Right ventricle myocardium inferior (tissue), 1 donor: ENCODE measurements around the gene TMEM42. TPM values are rescaled to one million over a fixed set of nuclear protein-coding genes. Genes with fewer than 3 reads are reported as not detected.
"Not testable (repeated sequence)": the region's sequence is repeated elsewhere in the genome, so short reads cannot be mapped to it uniquely, and the experiment has no call there.

ENCODE experiments used
- ATAC-seq: fragments of 200-7000 bp; cut with Tn5 transposase; one replicate; pipeline ENCODE4 v1.9.1; 2020; ENCODE audit warnings: mild to moderate bottlenecking, moderate library complexity
- DNase-seq: peaks from one replicate; pipeline ENCODE4 v3.0.0; 2021; ENCODE audit errors: missing footprints
- intact Hi-C: fragments of 100-400 bp; cut with DNase I; formaldehyde crosslinking; loops from one replicate; pipeline ENCODE4 v1.11.0; 2022
- long read RNA-seq: library from polyadenylated mRNA; unstranded; transcript quantifications from one replicate; pipeline ENCODE4 v2.0.0, GENCODE V29; 2021
- total RNA-seq: library from RNA; stranded (reverse); fragmentation: NEBNext Ultra II Directional; extraction: Animal tissue kit (Norgen Biotek cat#: 25700); gene quantifications from one replicate; pipeline ENCODE4 v1.2.1, GENCODE V29; 2021
- donor health status: DM: no; HTN: yes; CAD: no; lungs with severe emphysema.

Gene TMEM42
- total RNA-seq = 8.8 TPM
- long read RNA-seq = 0 reads

DNA sequence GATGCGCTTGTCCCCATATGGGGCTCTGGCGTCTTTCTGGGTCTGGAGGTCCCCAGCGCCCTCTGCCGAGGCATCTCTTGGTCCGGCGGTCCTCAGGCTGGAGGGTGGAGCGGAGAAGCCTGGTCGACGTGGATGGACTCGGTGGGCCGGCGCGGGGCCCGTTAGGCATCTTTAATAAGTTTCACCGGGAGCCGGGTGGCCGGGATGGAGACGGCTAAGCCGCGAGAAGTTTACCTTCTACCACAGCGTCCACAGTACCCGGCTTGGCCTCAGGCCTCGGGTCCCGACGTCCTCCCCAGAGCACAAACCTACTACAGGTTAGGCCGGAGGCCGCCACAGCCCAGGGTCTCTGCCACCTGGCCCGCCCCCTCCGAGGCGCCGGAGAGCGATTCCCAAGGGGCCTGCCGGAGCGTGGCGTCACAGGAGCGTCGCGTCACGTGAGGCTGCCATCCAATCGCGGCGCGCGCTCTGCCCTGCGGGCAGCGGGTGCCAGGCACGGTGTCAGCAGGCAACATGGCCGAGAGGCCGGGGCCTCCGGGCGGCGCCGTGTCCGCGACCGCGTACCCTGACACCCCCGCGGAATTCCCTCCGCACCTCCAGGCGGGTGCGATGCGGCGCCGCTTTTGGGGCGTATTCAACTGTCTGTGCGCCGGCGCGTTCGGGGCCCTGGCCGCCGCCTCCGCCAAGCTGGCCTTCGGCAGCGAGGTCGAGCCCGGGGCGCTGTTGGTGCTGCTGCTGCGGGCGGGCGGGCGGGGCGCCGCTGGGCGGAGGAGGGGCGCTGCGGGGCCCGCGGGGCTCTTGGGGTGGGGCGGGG lies at the start of gene TMEM42:
TSS of gene TMEM42 (plus strand) at position 501 of the 814 bp plus-strand sequence. CDS start at position 514, 13 bp downstream.
- ATAC-seq (peak; percentile 98), DNase-seq (peak; percentile 96)
- intact Hi-C loops = loop anchor here (2.0 to 10.0 kb wide), 3 partner anchors 101 to 173 kb away; partner anchors contain the start of genes KIAA1143, KIF15 and ZNF502

- DNase-seq = no peak
- intact Hi-C loops = no loop called here
- no peak for ATAC-seq
These were observed 47.0 kb upstream of the TMEM42 start for GRCh38 chr3:44814751-44815150.

DNA sequence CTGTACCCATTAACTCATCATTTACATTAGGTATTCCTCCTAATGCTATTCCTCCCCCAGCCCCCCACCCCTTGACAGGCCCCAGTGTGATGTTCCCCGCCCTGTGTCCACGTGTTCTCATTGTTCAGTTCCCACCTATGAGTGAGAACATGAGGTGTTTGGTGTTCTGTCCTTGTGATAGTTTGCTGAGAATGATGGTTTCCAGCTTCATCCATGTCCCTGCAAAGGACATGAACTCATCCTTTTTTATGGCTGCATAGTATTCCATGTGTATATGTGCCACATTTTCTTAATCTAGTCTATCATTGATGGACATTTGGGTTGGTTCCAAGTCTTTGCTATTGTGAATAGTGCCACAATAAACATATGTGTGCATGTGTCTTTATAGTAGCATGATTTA lies 45.4 kb upstream of the TMEM42 start:
- DNase-seq, intact Hi-C loops, ATAC-seq: not testable (repeated sequence)

DNA sequence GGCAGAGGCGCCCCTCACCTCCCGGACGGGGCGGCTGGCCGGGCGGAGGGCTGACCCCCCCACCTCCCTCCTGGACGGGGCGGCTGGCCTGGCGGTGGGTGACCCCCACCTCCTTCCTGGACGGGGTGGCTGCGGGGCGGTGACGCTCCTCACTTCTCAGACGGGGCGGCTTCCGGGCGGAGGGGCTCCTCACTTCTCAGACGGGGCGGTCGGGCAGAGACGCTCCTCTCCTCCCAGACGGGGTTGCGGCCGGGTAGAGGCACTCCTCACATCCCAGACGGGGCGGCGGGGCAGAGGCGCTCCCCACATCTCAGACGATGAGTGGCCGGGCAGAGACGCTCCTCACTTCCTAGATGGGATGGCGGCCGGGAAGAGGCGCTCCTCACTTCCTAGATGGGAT lies 40.5 kb upstream of the TMEM42 start:
- intact Hi-C loops, ATAC-seq, DNase-seq: not testable (repeated sequence)

DNA sequence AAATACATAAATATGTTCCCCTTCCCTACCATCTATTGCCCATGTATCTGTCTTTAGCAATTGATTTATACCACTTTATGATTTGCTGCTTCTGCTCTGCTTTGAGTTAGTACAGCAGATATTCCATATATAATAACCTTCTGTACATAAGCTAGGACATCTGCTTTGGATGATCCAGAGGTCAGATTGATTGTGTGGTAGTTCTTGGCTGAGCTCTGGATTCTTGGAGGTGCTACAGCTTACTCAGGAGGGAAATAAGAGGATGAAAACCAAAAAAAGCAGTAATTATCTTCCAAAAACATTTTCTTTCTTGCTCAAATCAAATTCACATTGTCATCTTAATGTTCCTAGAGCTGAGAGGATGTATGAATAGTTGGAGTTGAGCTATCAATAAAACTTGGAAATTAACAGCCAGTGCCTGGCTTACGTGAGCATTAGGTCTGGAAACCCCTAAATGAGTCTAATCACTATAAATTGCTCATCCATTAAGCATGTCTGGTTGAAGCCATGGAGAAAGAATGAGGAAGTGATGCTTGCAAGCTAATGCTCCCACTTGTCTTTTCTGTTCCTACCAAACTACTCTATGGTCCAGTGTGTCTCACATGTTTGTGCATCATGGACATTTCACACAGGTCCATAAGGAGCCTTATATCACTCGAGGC lies 36.3 kb upstream of the TMEM42 start:
- intact Hi-C loops = no loop called here
- DNase-seq (no peak), ATAC-seq (no peak)

GRCh38 chr3:44827196-44827595 lies 34.5 kb upstream of the TMEM42 start:
- ATAC-seq = no peak
- DNase-seq = no peak
- intact Hi-C loops = no loop called here

DNA sequence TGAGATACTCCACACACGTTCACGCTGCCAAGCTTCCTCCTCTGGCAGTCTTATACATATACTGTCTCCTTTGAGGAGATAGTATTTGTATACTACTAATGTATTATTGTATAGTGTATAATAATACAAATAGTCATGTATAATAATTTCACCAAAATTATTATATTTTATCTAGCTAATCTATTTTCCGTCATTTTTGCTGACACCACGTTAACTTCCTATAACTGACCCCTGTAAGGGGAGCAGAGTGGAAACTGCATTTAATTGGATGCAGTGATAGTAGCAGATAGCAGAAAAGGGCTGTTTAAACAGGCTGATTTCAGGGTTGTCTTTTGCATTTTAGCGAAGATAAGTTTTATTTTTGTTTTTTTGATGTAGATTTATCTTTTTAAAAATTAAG lies 30.5 kb upstream of the TMEM42 start:
- DNase-seq (no peak), ATAC-seq (no peak)
- intact Hi-C loops = no loop called here

- ATAC-seq (peak; percentile 56), DNase-seq (no peak)
- intact Hi-C loops = no loop called here
These were observed 29.7 kb upstream of the TMEM42 start for GRCh38 chr3:44832032-44832431.

GRCh38 chr3:44832965-44833364 lies 28.7 kb upstream of the TMEM42 start:
- intact Hi-C loops = no loop called here
- ATAC-seq = no peak
- no peak for DNase-seq

DNA sequence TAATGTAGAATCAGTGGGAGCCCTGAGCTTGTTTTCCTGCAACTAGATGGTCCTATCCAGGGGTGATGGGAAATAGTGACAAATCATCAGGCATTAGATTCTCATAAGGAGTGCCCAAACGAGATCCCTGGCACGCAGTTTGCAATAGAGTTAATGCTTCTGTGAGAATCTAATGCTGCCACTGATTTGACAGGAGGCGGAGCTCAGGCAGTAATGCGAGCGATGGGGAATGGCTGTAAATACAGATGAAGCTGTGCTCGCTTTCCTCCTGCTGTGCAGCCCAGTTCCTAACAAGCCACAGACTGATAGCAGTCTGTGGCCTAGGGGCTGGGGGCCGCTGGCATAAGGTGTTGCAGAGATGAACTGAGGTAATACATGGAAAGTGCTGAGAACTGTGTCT lies 28.3 kb upstream of the TMEM42 start:
- ATAC-seq (peak; percentile 39), DNase-seq (no peak)
- intact Hi-C loops = no loop called here

DNA sequence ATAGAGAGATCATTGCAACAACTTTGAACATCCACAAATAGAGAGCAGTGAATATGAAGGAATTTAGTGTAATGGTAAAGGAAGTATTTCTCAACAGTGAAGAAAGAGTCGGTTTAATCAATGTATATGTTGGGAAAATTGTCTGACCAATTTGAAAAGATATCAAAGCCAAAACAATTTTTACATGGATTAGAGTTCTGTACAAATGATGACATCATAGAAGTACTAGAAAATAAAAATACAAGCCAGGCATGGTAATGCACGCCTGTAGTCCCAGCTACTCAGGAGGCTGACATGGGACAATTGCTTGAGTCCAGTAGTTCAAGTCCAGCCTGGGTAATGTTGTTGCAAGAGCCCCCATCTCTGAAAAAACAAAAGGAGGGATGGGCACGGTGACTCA lies 26.0 kb upstream of the TMEM42 start:
- ATAC-seq = no peak
- intact Hi-C loops = no loop called here
- DNase-seq = no peak

GRCh38 chr3:44842376-44842775 lies 19.3 kb upstream of the TMEM42 start:
- ATAC-seq (no peak), DNase-seq (no peak)
- intact Hi-C loops = no loop called here

GRCh38 chr3:44845528-44846520 lies 15.9 kb upstream of the TMEM42 start:
- peak; percentile 97 for ATAC-seq

GRCh38 chr3:44848634-44849033 lies 13.1 kb upstream of the TMEM42 start:
- no peak for ATAC-seq
- DNase-seq = no peak
- intact Hi-C loops = no loop called here

More at GRCh38 chr3:44845528-44846520, 15.9 kb upstream of the TMEM42 start:
- intact Hi-C loops = no loop called here
- DNase-seq = no peak

DNA sequence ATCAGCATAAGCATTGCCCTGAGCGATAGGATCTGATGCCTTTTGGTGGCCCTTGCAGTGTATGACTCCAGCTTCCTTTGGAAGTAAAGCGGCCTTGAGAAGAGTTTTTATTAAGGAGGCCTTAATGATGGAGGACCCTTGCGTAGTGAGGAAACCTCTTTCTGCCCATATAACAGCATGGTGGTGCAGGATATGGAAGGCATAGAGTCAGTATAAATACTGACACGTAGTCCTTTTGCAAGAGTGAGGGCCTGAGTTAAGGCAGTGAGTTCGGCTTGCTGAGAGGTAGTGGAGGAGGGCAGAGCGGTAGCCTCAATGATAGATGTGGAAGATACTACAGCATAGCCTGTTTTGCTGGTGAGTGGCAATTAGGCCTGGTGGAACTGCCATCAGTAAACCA lies 5.0 kb upstream of the TMEM42 start:
- ATAC-seq, intact Hi-C loops, DNase-seq: not testable (repeated sequence)

DNA sequence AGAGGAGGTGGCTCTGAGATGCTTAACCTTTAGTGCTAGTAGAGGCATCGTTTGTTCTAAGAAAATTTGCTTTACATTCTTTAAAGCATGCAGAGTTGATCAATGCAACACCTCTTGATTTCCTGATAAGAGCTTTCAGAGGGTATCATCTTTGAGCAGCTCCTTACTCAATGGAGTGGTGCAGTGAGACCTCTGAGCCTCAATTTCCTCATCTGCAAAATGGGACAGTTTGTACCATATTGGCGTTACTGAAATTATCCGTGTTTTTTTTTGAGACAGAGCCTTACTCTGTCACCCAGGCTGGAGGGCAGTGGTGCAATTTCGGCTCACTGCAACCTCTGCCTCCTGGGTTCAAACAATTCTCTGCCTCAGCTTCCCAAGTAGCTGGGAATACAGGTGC lies 1.6 kb upstream of the TMEM42 start:
- ATAC-seq = no peak
- DNase-seq = no peak
- intact Hi-C loops = loop anchor here (2.0 to 10.0 kb wide), 3 partner anchors 99 to 175 kb away; partner anchors contain the start of genes KIAA1143, KIF15 and ZNF502

DNA sequence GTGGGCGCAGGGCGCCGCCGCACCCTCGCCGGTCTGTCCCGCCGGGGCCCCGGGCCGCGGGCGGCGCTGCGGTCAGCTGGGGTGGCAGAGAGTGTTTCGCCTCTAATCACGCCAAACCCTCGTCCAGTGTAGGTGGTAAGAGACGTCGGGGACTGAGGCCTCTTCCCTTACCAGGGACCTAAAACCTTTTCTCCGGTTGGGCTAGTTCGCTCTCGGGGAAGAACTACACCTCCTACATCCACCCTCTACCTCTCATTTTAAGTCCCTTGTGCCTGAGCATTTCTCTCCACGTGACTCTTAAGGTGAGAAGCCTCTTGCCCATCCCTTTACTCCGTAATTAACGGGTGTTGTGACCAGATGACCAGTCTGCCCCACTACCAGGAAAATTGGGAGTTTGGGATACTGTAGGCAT lies 520 bp downstream of the TMEM42 start:
- DNase-seq = no peak
- intact Hi-C loops = loop anchor here (5.0 to 10.0 kb wide), 2 partner anchors 150 to 173 kb away; partner anchors contain the start of gene ZNF502
- no peak for ATAC-seq

GRCh38 chr3:44865272-44866035 lies 3.7 kb downstream of the TMEM42 start:
- intact Hi-C loops = loop anchor here (10.0 kb wide), 1 partner anchor 169 kb away; no protein-coding TSS in a partner anchor
- DNase-seq = no peak
- no peak for ATAC-seq
